ENCODE measurements around the gene CIRBP. TPM values are rescaled to one million over a fixed set of nuclear protein-coding genes. Genes with fewer than 3 reads are reported as not detected.

Gene CIRBP
- total and polyA plus RNA-seq, 9 of the 15 experiments (the other 6 are each of a cell fraction or from before 2014, with no cell fraction given) = 20.5 to 327 (median 176) TPM

- TF ChIP-seq ATF3 (IDR thresholded peaks at IDR 0.05) (peak; percentile 38; the same call in 1 of the 2 replicates), ATF3 (CRISPR knock-in tag; conservative IDR thresholded peaks at IDR 0.05) (no peak), CTCF (IDR thresholded peaks at IDR 0.05 in 2 of 3, conservative IDR thresholded peaks at IDR 0.05 in 1 of 3; ENCODE audit: insufficient read depth in 2 of 3, low read depth in 1 of 3, low read length in 3 of 3) (peak; percentile 60 to 74 (median 60)), NR2C2 (CRISPR knock-in tag; IDR thresholded peaks at IDR 0.05) (no peak), NR2C2 (tag; IDR thresholded peaks at IDR 0.05) (no peak), NFRKB (IDR thresholded peaks at IDR 0.05; ENCODE audit: low read depth) (no peak), POLR2G (IDR thresholded peaks at IDR 0.05; ENCODE audit: low read depth, low read length) (peak; percentile 45)
Measured at GRCh38 chr19:1223018-1223855, 45.9 kb upstream of the CIRBP start (continued).

Data from K562 (cell line).